ENCODE measurements around the gene CMPK2.

The CMPK2 gene

GRCh38 chr2:6879011-6879410, 13.3 kb upstream of the CMPK2 start:
- FAIRE-seq (no peak), DNase-seq (ENCODE audit: insufficient read length, low spot score) (no peak)
- TF ChIP-seq, protein P1, sequence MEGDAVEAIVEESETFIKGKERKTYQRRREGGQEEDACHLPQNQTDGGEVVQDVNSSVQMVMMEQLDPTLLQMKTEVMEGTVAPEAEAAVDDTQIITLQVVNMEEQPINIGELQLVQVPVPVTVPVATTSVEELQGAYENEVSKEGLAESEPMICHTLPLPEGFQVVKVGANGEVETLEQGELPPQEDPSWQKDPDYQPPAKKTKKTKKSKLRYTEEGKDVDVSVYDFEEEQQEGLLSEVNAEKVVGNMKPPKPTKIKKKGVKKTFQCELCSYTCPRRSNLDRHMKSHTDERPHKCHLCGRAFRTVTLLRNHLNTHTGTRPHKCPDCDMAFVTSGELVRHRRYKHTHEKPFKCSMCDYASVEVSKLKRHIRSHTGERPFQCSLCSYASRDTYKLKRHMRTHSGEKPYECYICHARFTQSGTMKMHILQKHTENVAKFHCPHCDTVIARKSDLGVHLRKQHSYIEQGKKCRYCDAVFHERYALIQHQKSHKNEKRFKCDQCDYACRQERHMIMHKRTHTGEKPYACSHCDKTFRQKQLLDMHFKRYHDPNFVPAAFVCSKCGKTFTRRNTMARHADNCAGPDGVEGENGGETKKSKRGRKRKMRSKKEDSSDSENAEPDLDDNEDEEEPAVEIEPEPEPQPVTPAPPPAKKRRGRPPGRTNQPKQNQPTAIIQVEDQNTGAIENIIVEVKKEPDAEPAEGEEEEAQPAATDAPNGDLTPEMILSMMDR (IDR thresholded peaks at IDR 0.05; ENCODE audit: insufficient read depth, missing control alignments): no peak

DNA sequence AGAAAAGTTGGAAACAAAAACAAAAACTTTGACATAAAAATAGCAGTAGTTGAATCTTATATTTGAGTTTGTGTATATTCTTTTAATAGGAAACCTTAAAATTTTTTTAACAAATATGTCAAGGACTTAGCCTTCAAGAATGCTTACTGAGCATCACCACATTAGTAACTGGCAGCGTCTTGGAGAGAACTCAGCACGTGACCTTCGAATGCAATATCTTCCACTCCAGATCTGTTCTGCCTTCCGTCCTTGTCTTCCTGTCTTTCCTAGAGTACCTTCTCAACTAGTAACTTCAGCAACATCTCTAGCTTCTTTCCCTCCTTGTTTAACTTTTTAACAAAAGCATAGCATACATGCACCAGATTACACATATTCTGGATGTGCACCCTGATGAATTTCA, 12.8 kb upstream of the CMPK2 start:
- DNase-seq (ENCODE audit: insufficient read length, low spot score): no peak
- no peak for FAIRE-seq
- TF ChIP-seq, protein P1 (IDR thresholded peaks at IDR 0.05; ENCODE audit: insufficient read depth, missing control alignments): no peak

DNA sequence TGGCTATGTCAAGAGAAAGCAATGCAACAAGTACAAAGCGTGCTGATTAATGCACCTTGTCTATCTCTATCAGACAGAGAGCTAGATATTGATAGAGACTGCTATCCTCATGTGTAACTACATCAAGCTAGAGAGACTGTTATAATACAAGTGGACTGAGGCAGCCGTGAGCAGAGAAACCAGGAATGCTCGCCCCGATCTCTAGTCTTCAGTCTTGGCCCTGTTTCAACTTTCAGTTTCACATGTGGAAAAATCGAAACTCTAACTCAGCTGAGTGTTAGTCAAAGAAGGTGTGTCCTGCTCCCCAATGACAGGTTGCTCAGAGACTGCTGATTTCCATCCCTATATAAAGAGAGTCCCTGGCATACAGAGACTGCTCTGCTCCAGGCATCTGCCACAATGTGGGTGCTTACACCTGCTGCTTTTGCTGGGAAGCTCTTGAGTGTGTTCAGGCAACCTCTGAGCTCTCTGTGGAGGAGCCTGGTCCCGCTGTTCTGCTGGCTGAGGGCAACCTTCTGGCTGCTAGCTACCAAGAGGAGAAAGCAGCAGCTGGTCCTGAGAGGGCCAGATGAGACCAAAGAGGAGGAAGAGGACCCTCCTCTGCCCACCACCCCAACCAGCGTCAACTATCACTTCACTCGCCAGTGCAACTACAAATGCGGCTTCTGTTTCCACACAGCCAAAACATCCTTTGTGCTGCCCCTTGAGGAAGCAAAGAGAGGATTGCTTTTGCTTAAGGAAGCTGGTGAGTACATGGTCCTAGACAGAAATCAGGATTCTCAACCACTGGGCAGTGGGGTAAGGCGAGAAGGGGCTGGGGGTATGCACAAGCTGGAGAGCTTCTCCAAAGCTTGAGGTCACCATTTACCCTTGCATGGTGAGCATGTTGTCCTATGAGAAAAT, 11.9 kb upstream of the CMPK2 start, which contains the start of gene RSAD2:
Gene RSAD2 (plus strand): TSS at position 376 of the 903 bp plus-strand sequence. CDS start 24 bp downstream, at position 400.
- FAIRE-seq (no peak), DNase-seq (ENCODE audit: insufficient read length, low spot score) (no peak)
- TF ChIP-seq, protein P1 (IDR thresholded peaks at IDR 0.05; ENCODE audit: insufficient read depth, missing control alignments): no peak

DNA sequence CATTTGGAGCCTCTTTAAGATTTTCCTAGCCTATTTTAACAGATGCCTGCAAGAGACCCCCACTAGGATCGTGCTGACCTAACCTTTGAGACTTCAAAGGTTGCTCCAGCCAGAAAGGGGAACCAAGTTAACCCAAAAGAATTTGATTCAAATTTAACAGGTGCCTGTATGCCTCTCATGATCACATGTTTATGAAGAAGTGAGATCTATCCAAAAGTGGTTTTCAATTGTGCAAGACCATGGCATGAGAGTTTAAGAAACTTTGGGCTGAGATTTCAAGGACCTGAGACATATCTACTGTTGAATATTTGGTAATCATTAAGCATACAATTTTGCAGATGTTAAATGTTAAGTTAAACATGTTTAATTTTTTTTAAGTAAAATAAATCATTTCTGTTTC, 10.6 kb upstream of the CMPK2 start:
- FAIRE-seq: no peak
- TF ChIP-seq, protein P1 (IDR thresholded peaks at IDR 0.05; ENCODE audit: insufficient read depth, missing control alignments): no peak
- no peak for DNase-seq (ENCODE audit: insufficient read length, low spot score)

DNA sequence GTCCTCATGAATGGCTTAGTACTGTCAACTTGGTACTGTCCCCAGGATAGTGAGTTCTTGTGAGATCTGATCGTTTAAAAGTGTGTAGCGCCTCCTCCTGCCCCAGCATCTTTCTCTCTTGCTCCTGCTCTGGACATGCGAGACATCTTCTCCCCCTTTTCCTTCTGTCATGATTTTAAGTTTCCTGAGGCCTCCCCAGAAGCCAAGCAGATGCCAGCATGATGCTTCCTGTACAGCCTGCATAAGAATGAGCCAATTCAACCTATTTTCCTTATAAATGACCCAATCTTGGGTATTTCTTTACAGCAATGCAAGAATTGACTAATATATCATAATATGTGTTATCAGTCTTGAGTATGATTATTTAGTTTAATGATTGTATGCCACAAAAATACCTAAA, 8.3 kb upstream of the CMPK2 start:
- DNase-seq (ENCODE audit: insufficient read length, low spot score) (no peak), FAIRE-seq (no peak)
- TF ChIP-seq, protein P1 (IDR thresholded peaks at IDR 0.05; ENCODE audit: insufficient read depth, missing control alignments): no peak

DNA sequence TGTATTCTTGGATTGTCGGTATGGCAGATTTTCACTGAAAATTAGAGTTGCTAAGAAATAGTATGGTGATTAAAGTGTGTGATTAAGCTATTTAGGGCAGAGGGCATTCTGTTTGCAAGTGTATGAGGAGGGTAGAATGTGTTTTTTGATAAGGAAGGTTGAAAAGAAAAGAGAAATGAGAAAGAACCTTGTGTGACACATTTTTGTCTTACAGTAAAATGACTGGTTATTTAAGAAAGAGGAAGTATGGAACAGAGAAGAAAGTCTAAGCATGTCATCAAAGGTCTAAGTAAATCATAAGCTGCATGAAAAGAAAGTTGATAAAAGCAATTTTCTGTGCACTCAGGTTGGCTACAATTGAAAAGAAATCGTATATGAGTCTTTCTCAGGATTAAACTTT, 6.7 kb upstream of the CMPK2 start:
- FAIRE-seq (no peak), DNase-seq (ENCODE audit: insufficient read length, low spot score) (no peak)
- TF ChIP-seq, protein P1 (IDR thresholded peaks at IDR 0.05; ENCODE audit: insufficient read depth, missing control alignments): no peak

DNA sequence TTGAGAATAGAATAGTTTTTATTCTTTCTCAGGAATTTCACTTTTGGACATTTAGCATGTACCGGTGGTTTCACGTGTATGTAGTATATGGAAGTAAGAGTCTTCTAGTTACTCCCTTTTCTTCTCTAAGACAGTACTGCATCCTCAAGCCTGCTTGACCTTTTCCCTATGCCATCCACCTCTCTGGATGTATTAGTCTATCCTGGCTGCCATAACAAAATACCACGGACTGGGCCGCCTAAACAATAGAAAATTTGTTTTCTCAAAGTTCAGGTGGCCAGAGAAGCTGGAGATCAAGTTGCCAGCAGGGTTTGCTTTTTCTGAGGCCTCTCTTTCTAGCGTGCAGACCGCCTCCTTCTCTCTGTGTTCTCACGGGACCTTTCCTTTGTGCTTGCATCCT, 1.3 kb upstream of the CMPK2 start:
- TF ChIP-seq, protein P1 (IDR thresholded peaks at IDR 0.05; ENCODE audit: insufficient read depth, missing control alignments): no peak
- FAIRE-seq: no peak
- DNase-seq (ENCODE audit: insufficient read length, low spot score): no peak
